Motor neuron (in vitro differentiated cells): Measurements from ENCODE around the gene PRSS16. TPM values are rescaled to one million over a fixed set of nuclear protein-coding genes. Genes with fewer than 3 reads are reported as not detected.
"Not testable (repeated sequence)": the region's sequence is repeated elsewhere in the genome, so short reads cannot be mapped to it uniquely, and the experiment has no call there.

Source experiments
- ATAC-seq, 8 experiments: fragments of 200-7000 bp; cut with Tn5 transposase; replicated peaks in 6 of 8; 2 replicates each; pipeline ENCODE4 v1.8.0; 2021; ENCODE audit warnings: mild to moderate bottlenecking in 8 of 8, moderate library complexity in 8 of 8
- H3K27ac ChIP-seq, 2 donors: fragments of 250-450 bp; sonication (Bioruptor Pico); 2 replicates each; pipeline ENCODE4 v1.9.0; 2021; ENCODE audit warnings: antibody characterized with exemption in 2 of 2, mild to moderate bottlenecking in 2 of 2, moderate library complexity in 1 of 2
- H3K4me1 ChIP-seq, 2 donors: fragments of 250-450 bp; sonication (Bioruptor Pico); replicated peaks in 1 of 2; 2 replicates each; pipeline ENCODE4 v1.6.1; 2021; ENCODE audit warnings: antibody characterized with exemption in 2 of 2, mild to moderate bottlenecking in 2 of 2, moderate library complexity in 1 of 2
- H3K4me3 ChIP-seq, 5 donors: fragments of 250-450 bp; sonication (Bioruptor Pico); 2 replicates each; pipeline ENCODE4 v1.9.0; 2021; ENCODE audit warnings: antibody characterized with exemption in 5 of 5, mild to moderate bottlenecking in 5 of 5, moderate library complexity in 4 of 5
- WGBS, 10 experiments: fragments of 450-650 bp; shearing (Covaris generic); methylation state at CpG; one replicate each; pipeline ENCODE4 v1.0.0; 2022; 5-methylcytosine and 5-hydroxymethylcytosine counted together
- in situ Hi-C, 9 experiments: fragments of 400-800 bp; cut with MboI; loops; one replicate each; pipeline ENCODE4 v1.15.0; 2021; ENCODE audit warnings: low sequenced_read_pairs in 9 of 9, low pct_unique_long_range_greater_than_20kb in 2 of 9; ENCODE audit not compliant: unreplicated experiment in 9 of 9
- total RNA-seq, 8 experiments: library from RNA; unstranded; fragments of 300-600 nt; gene quantifications; 2 replicates each; pipeline versions ENCODE4 v1.2.3 to v1.2.4, GENCODE V29; 2022

Gene PRSS16
- total RNA-seq, 8 experiments from 2014 or later, result 0.21 to 2.1 (median 0.79) TPM

GRCh38 chr6:27251606-27252251 lies 4.2 kb downstream of the PRSS16 start:
- ATAC-seq, result peak in 7 of 8 experiments; percentile 87 to 94 (median 92)
- WGBS, 10 experiments, result 3 to 40% (median 15%) methylated on average over 1 to 16 of the region's 46 CpGs; no CpG with 5 or more reads in 5 of the 10 experiments
- in situ Hi-C loops, result no loop called here
- H3K4me3 ChIP-seq, result peak overlapping the region; percentile 29 to 53 (median 42)
- H3K4me1 ChIP-seq, result peaks cover 0 to 3% of the 10 kb centered on the region in 2 donors
- H3K27ac ChIP-seq, result peak overlapping the region in 1 of 2 donors; percentile 31

- no peak for ATAC-seq
- Histone ChIP-seq H3K4me3 (no peak overlapping the region), H3K27ac (no peak overlapping the region), H3K4me1 (peaks cover 0 to 3% of the 10 kb centered on the region in 2 donors)
- in situ Hi-C loops, result no loop called here
- WGBS, 10 experiments, result 0 to 83% (median 0%) methylated on average over 1 to 2 of the region's 3 CpGs; no CpG with 5 or more reads in 4 of the 10 experiments
Observed at GRCh38 chr6:27254566-27254965, 7.1 kb downstream of the PRSS16 start.

- H3K27ac ChIP-seq, result no peak overlapping the region
- in situ Hi-C loops, result no loop called here
Observed at GRCh38 chr6:27255866-27256265, 8.4 kb downstream of the PRSS16 start.

GRCh38 chr6:27260369-27260768 lies 12.9 kb downstream of the PRSS16 start:
- peak in 1 of 8 experiments; percentile 25 for ATAC-seq
- WGBS, 10 experiments, result 0 to 34% (median 10%) methylated on average over 1 to 18 of the region's 21 CpGs
- Histone ChIP-seq H3K27ac (no peak overlapping the region), H3K4me1 (no peaks in the 10 kb centered on the region), H3K4me3 (no peak overlapping the region)
- in situ Hi-C loops, result no loop called here

More at GRCh38 chr6:27255866-27256265, 8.4 kb downstream of the PRSS16 start:
- no peak overlapping the region for H3K4me3 ChIP-seq
- H3K4me1 ChIP-seq, result no peaks in the 10 kb centered on the region
- no peak for ATAC-seq
- 38 to 83% (median 54%) methylated on average over 1 of the region's 1 CpG; no CpG with 5 or more reads in 2 of the 10 experiments for WGBS, 10 experiments

GRCh38 chr6:27260836-27261375 lies 13.4 kb downstream of the PRSS16 start:
- no peaks in the 10 kb centered on the region for H3K4me1 ChIP-seq
- H3K4me3 ChIP-seq, result no peak overlapping the region
- no peak for ATAC-seq
- 0 to 100% (median 20%) methylated on average over 1 to 16 of the region's 30 CpGs for WGBS, 10 experiments
- in situ Hi-C loops, result no loop called here
- no peak overlapping the region for H3K27ac ChIP-seq

- in situ Hi-C loops, result no loop called here
- no peak for ATAC-seq
- Histone ChIP-seq H3K27ac (no peak overlapping the region), H3K4me1 (no peaks in the 10 kb centered on the region), H3K4me3 (no peak overlapping the region)
- WGBS, 10 experiments, result 40 to 86% (median 71%) methylated on average over 1 to 5 of the region's 8 CpGs; no CpG with 5 or more reads in 3 of the 10 experiments
Observed at GRCh38 chr6:27263886-27264285, 16.4 kb downstream of the PRSS16 start.

- H3K27ac ChIP-seq, H3K4me1 ChIP-seq, H3K4me3 ChIP-seq, in situ Hi-C loops, ATAC-seq: not testable (repeated sequence)
- 33 to 92% (median 67%) methylated on average over 1 to 3 of the region's 3 CpGs; no CpG with 5 or more reads in 1 of the 10 experiments for WGBS, 10 experiments
Observed at GRCh38 chr6:27267003-27267402, 19.5 kb downstream of the PRSS16 start.

GRCh38 chr6:27267857-27268434 lies 20.4 kb downstream of the PRSS16 start:
- 3 to 78% (median 24%) methylated on average over 2 to 20 of the region's 22 CpGs for WGBS, 10 experiments
- ATAC-seq, result peak in 1 of 8 experiments; percentile 59
- in situ Hi-C loops, result no loop called here

GRCh38 chr6:27268803-27269202 lies 21.3 kb downstream of the PRSS16 start:
- in situ Hi-C loops, result no loop called here
- no peak overlapping the region for H3K4me3 ChIP-seq
- H3K27ac ChIP-seq, result no peak overlapping the region
- no peaks in the 10 kb centered on the region for H3K4me1 ChIP-seq
- WGBS, 10 experiments, result 13 to 93% (median 56%) methylated on average over 2 to 14 of the region's 14 CpGs; no CpG with 5 or more reads in 1 of the 10 experiments
- ATAC-seq, result no peak

More at GRCh38 chr6:27267857-27268434, 20.4 kb downstream of the PRSS16 start:
- Histone ChIP-seq H3K4me1 (no peaks in the 10 kb centered on the region), H3K4me3 (no peak overlapping the region), H3K27ac (no peak overlapping the region)

- H3K27ac ChIP-seq, result no peak overlapping the region
- 8 to 77% (median 48%) methylated on average over 3 to 11 of the region's 11 CpGs; no CpG with 5 or more reads in 1 of the 10 experiments for WGBS, 10 experiments
Observed at GRCh38 chr6:27273783-27274182, 26.3 kb downstream of the PRSS16 start.

GRCh38 chr6:27275025-27275956 lies 27.8 kb downstream of the PRSS16 start:
- H3K27ac ChIP-seq, result no peak overlapping the region
- WGBS, 10 experiments, result 3 to 31% (median 15%) methylated on average over 10 to 33 of the region's 36 CpGs
- no peak for ATAC-seq
- H3K4me1 ChIP-seq, result no peaks in the 10 kb centered on the region
- in situ Hi-C loops, result no loop called here
- H3K4me3 ChIP-seq, result no peak overlapping the region

More at GRCh38 chr6:27273783-27274182, 26.3 kb downstream of the PRSS16 start:
- in situ Hi-C loops, result no loop called here
- no peaks in the 10 kb centered on the region for H3K4me1 ChIP-seq
- no peak overlapping the region for H3K4me3 ChIP-seq
- ATAC-seq, result no peak

GRCh38 chr6:27279513-27280063 lies 32.1 kb downstream of the PRSS16 start:
- Histone ChIP-seq H3K4me1 (no peaks in the 10 kb centered on the region), H3K4me3 (peak overlapping the region; percentile 10 to 43 (median 14)), H3K27ac (no peak overlapping the region)
- ATAC-seq, result peak in 6 of 8 experiments; percentile 32 to 77 (median 50)
- 0 to 40% (median 3%) methylated on average over 1 to 23 of the region's 24 CpGs for WGBS, 10 experiments
- in situ Hi-C loops, result no loop called here
